ENCODE results near the gene L2HGDH.

Gene L2HGDH

GRCh38 chr14:50288146-50288545 is 23.9 kb downstream of the L2HGDH start:
- no peak for DNase-seq (ENCODE audit: low spot score)

DNA sequence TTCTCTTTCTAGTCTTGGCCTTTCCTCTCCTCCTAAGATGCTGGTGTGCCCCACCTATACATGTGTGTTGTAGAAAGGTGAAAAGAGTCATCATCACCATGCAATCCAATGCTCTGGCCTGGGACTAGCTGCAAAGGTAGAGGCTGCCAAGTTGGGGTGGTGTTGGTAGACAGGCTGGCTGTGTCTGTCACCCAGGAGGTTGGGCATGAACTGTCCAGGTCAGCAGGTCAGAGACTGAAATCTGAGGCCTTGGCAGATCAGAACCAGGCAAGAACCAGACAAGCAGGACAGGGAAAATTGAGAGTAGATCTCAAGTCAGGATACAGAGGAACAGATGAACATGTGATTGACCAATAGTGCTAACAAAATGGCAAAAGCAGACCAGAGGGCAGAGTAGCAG is 26.2 kb downstream of the L2HGDH start:
- no peak for DNase-seq (ENCODE audit: low spot score)

- no peak for DNase-seq (ENCODE audit: low spot score)
These were observed 39.5 kb downstream of the L2HGDH start for GRCh38 chr14:50272498-50272897.

GRCh38 chr14:50270932-50271331 is 41.1 kb downstream of the L2HGDH start:
- DNase-seq (ENCODE audit: low spot score), result no peak

DNA sequence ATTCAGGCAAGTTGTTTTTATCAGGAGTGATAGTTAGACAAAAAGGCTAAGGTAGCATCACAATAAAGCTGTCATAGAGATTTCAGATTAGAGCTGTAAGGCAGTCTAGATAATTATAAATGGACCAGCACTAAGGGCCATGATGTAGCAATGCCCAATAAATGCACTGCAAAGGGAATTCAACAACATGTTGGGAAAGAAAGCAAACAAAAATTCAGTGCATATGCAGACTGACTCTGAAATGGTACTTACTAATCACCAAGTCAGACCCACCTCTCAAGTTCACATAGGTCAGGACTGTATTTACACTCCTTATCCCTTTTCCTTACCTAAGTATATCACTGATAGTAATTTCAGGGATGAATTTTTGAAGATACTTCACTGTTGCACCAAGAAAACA is 47.0 kb downstream of the L2HGDH start:
- no peak for DNase-seq (ENCODE audit: low spot score)

GRCh38 chr14:50263321-50263720 is 48.7 kb downstream of the L2HGDH start:
- DNase-seq (ENCODE audit: low spot score), result no peak

DNA sequence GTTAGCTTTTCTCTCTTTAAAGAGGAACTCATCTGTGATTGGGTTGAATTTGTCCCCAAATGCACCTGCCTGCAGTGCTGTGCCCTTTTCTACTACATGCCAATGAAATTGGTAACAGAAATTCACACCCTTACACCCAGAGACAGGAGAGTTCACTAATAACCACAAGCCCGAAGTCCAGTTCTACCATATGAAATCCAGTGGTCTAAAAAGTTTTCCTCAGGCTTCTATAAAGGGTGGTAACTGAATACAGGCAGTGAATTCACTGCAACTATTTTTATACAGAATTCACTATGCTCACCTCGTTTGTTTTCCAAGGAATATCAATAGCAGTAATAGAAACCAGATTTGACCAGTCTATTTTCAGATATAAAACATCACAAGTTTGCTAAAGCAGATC is 49.2 kb downstream of the L2HGDH start:
- no peak for DNase-seq (ENCODE audit: low spot score)

DNA sequence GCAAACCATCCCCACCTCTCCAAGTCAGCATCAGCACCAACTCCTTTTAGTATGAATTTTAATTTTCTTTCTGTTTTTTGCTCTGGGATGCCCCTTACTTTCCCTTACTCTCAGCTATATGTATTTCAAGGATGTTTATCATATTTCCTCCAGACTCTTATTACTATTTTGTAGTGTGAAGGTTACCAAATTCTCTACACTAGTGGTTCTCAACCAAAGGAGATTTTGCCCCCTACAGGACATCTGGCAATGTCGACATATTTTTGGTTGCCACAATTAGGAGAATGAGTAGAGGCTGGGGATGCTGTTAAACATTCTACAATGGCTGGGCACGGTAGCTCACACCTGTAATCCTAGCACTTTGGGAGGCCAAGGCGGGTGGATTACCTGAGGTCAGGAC is 51.5 kb downstream of the L2HGDH start:
- no peak for DNase-seq (ENCODE audit: low spot score)

GRCh38 chr14:50260072-50260471 is 52.0 kb downstream of the L2HGDH start:
- DNase-seq (ENCODE audit: low spot score), result no peak

DNA sequence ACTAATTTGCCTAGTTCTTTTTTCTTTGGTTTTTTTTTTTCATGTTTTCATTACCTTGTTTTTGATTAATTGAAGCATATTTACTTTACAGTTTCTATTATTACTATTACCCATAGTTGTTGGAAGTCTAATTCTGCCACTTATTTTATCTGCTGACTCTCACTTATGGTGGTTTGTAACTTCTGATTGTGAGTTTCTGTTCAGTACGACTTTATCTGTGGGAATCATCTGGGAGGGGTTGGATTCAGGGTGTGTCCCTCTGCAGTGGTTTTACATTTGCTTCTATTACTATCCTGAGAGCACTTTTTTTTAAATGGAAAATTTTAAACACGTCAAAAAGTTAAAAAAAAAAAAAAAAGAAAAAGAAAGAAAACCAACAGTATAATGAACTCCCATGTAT is 54.3 kb downstream of the L2HGDH start:
- no peak for DNase-seq (ENCODE audit: low spot score)

- no peak for DNase-seq (ENCODE audit: low spot score)
These were observed 57.8 kb downstream of the L2HGDH start for GRCh38 chr14:50254248-50254647.

GRCh38 chr14:50249136-50249775 is 62.8 kb downstream of the L2HGDH start:
- no peak for DNase-seq (ENCODE audit: low spot score)

DNA sequence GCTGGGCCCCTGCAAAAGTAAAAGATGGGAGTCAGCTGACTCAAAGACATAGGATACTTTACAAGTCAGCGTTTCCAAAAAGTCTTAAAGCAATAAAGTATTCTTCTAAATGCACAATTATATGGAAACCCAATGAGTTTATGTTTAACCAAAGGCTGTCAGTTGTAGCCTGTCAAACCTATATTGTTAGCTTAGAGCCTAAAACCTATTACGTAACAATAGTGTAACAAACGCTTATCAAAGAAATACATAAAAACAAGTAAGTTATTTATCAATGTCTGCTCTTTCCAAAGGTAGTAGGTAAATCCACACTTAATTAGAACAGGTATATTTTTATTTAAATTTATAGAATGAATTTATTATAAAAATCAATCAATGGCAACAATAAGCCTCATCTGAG is 64.8 kb downstream of the L2HGDH start:
- DNase-seq (ENCODE audit: low spot score), result no peak

DNA sequence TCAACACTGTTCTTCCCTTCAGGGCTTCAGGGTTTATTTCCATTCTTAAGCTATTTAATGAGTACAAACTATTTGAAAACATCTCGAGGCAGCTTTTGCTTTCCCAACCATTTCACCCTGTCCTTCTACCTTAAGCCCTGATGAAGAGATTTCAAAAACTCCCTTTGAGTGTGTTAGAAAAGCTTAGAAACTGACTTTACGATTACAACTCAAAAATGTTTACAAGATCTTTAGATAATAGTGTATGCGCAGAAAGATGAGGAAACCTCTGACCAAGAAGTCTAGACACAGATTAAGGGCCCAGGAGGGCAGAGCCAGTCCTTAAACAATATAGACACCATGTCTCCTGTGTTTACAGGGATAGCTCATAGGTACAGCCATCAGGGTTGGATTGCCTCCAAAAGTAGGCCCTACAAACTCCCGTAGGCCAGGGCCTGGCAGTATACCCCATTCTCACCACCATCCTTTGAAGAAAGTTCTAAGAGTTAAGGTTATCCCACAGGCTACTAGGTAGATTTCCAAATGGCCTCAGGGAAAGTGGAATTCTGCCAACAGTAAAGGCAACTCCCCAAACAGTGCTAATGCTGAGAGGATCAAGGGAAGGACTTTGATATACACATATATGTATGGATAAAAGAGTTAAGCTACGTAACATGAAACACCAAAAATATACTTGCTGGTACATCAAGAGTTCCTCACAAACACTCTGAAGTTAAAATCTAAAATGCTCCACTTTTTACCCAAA is 69.3 kb downstream of the L2HGDH start:
- peak; percentile 45 for DNase-seq (ENCODE audit: low spot score)

DNA sequence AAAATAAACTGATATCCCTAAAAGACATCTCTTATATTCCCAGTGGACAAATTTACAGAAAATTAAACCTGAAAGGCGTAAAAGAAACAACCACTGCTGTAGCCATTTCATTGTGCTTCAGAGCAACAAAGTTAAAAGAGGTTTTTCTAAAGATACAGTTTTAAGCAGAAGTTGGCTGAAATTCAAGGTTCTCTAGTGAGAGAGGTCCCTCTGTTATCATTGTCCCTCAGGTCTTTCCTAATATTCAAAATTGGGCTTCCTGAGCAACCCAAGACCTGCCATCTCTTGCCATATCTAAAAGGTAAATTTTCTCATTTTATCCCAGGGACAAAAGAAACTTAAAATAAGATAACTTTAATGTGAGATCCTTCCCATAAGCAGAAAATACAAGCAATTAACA is 69.9 kb downstream of the L2HGDH start:
- DNase-seq (ENCODE audit: low spot score), result no peak

DNA sequence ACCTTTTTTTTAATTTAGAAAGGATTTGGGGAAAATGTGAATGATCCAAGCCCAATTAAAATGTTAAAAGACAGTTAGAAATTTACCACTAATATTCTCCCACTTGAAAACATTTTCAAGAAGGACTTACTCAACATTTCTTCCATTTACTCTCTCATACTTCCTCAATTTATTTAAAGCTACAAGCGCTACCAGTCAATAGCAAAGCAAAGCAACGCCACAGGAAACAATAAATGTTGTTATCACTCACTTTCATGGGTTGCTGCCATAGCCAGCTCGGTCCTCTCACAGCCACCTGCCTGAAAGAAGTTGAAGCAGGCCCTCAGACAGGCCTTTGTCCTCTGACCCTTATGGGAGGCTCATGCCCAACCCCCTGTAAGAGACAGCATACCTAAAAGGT is 74.6 kb downstream of the L2HGDH start:
- DNase-seq (ENCODE audit: low spot score), result no peak

GRCh38 chr14:50233951-50234250 is 78.1 kb downstream of the L2HGDH start:
- no peak for DNase-seq (ENCODE audit: low spot score)

DNA sequence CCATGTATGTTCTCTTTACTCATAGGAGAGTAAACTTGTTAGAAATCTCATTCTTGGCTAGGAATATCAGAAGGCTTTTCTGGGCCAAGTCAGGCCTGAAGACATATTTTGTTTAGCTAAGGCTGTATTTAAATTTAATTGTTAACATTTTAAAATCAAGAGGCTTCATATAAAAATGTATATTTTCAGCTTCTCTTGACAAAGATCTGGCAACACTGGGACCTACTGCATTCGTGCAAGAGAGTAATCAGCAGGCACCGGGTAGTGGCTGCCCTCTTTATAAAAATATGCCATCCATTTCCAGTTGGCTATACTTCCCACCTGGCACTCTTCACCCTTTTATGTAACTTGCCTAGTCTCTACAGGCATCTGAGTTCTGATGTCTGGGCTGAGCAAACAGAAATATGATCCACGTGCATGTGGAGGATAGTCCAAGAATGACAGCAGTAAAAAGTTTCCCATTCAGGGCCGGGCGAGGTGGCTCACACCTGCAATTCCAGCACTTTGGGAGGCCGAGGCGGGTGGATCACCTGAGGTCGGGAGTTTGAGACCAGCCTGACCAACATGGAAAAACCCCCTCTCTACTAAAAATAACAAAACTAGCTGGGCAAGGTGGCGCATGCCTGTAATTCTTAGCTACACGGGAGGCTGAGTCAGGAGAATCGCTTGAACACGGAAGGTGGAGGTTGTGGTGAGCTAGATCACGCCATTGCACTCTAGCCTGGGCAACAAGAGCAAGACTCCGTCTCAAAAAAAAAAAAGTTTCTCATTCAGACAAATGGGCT is 78.7 kb downstream of the L2HGDH start:
- no peak for DNase-seq (ENCODE audit: low spot score)

- no peak for DNase-seq (ENCODE audit: low spot score)
These were observed 79.8 kb downstream of the L2HGDH start for GRCh38 chr14:50232276-50232642.

- DNase-seq (ENCODE audit: low spot score), result peak; percentile 84
These were observed 80.4 kb downstream of the L2HGDH start, which contains the start of gene SOS2 for GRCh38 chr14:50231475-50232275. Gene SOS2, minus strand, starts transcription at chr14:50231578. Its CDS starts 295 bp downstream, at chr14:50231283.

GRCh38 chr14:50230701-50231474 is 81.1 kb downstream of the L2HGDH start:
- DNase-seq (ENCODE audit: low spot score), result peak; percentile 57

DNA sequence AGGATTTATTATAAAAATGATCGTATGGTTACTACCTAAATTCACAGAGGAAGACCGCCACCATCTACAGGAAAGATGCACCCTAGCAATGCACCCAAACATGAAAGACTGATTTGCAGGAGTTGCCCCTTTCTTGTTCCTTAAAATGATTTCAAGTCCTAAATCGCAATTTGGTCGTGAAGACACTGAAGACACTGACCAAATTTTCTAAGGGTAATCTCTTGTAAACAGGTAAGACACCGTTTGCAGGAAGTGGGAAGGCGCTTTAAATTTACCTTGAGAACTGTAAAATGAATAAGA is 81.7 kb downstream of the L2HGDH start:
- no peak for DNase-seq (ENCODE audit: low spot score)

Measured in LoVo (cell line).